ENCODE results near the gene C5orf47. TPM values are rescaled to one million over a fixed set of nuclear protein-coding genes. Genes with fewer than 3 reads are reported as not detected.

Gene C5orf47
- total RNA-seq, 4 donors from 2014 or later, result not detected

DNA sequence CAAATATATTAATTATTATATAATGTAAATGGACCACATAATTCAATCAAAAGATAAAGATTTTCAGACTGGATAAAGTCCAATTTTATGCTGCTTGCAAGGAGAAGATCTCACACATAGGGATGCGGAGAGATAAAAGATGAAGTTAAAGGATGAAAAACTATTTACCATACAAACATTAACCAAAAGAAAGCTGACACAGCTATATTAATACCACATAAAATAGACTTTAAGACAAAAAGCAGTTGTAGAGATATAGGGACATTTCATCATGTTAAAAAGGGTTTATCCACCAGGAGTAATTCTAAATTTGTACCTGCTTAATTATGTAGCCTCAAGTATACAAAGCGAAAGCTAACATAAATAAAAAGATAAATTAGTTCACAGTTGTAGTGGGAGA, 41.3 kb downstream of the C5orf47 start:
- WGBS, 2 donors, result 72% methylated on average over 2 of the region's 2 CpGs
- no peaks in the 10 kb centered on the region for H3K36me3 ChIP-seq
- intact Hi-C loops (cut with DNase I), result no loop called here
- H3K9me3 ChIP-seq, result peaks cover 0 to 19% (median 0%) of the 10 kb centered on the region in 3 donors
- no peaks in the 10 kb centered on the region for H3K4me1 ChIP-seq
- TF ChIP-seq, protein P1, sequence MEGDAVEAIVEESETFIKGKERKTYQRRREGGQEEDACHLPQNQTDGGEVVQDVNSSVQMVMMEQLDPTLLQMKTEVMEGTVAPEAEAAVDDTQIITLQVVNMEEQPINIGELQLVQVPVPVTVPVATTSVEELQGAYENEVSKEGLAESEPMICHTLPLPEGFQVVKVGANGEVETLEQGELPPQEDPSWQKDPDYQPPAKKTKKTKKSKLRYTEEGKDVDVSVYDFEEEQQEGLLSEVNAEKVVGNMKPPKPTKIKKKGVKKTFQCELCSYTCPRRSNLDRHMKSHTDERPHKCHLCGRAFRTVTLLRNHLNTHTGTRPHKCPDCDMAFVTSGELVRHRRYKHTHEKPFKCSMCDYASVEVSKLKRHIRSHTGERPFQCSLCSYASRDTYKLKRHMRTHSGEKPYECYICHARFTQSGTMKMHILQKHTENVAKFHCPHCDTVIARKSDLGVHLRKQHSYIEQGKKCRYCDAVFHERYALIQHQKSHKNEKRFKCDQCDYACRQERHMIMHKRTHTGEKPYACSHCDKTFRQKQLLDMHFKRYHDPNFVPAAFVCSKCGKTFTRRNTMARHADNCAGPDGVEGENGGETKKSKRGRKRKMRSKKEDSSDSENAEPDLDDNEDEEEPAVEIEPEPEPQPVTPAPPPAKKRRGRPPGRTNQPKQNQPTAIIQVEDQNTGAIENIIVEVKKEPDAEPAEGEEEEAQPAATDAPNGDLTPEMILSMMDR (IDR thresholded peaks at IDR 0.05), result no peak
- TF ChIP-seq POLR2A (IDR thresholded peaks at IDR 0.05), result no peak
- peaks cover 0 to 7% (median 0%) of the 10 kb centered on the region in 4 donors for H3K27me3 ChIP-seq
- no peak for DNase-seq
- H3K4me3 ChIP-seq, result no peak overlapping the region
- H3K27ac ChIP-seq, result no peak overlapping the region

DNA sequence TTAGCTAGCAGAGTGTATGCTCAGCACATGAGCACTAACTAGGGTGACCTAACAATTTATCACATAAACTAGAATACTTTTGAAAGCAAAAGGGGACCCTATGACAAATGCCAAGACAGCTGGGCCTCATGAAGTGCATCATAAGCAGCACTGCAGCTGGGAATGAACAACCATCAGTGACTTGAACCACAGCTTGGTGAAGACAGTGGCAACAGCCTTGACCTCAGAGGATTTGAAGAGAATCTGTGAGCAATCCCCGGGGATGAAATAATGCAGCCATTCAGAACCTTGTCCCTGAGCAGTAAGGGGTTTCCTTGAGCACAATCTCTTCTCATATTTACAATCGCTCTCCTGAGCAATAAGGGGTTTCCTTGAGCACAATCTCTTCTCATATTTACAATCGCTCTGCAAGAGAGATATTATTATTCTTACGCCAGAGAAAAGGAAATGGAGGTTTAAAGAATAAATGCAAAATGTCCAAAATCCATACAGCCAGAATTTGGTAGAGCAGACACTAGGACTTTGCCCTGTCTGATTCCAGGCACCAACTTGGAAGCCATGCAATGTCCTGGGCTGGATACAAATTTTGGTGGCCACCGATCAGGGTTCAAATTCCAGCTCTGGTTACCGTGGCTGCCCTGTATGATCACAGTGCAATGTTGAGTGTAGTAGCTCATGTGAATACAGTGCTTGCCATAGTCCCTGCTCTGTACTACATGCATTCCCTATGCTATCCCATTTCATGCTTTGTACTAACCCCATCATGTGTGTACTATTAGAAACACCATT, 55.7 kb downstream of the C5orf47 start:
- Histone ChIP-seq H3K4me3 (no peak overlapping the region), H3K27me3 (peaks cover 0 to 17% (median 0%) of the 10 kb centered on the region in 4 donors), H3K36me3 (no peaks in the 10 kb centered on the region), H3K9me3 (no peaks in the 10 kb centered on the region), H3K4me1 (no peaks in the 10 kb centered on the region), H3K27ac (no peak overlapping the region)
- TF ChIP-seq POLR2A (IDR thresholded peaks at IDR 0.05), result no peak
- TF ChIP-seq, protein P1 (IDR thresholded peaks at IDR 0.05), result no peak
- WGBS, 2 donors, result 77 to 83% methylated on average over 6 of the region's 6 CpGs
- no peak for DNase-seq
- intact Hi-C loops (cut with DNase I), result loop anchor here (5.0 kb wide), 1 partner anchor 268 kb away; no protein-coding TSS in a partner anchor

DNA sequence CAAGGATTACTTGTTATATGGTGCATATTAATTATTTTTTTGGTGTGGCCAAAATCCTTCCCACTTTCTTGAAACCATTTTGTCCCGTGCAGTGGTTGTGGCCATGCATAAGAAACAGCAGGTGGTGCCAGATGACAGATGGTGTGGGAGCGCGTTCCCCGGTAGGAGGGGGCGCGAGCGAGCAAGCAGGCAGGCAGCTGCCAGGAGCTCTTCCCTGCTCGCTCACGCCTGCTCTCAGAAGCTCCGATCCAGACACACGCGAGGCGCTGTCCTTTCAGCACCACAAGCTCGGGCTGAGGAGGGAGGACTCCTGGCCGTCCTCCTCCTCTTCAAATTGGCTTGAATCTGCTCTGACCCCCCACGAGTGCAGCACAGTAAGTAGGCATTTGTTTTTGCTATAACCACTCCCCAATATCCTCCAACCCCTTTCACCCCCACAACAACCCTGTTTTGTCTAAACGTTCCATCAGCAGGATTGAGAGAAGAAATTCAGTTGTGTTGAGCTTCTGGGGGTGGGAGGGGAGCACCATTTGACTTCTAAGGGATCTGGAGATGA, 56.6 kb downstream of the C5orf47 start, which contains the start of gene NSG2:
NSG2 (plus strand) TSS at position 237 of the 556 bp plus-strand sequence. CDS start 1,050 bp downstream, outside the sequence.
- Histone ChIP-seq H3K36me3 (no peaks in the 10 kb centered on the region), H3K4me1 (no peaks in the 10 kb centered on the region), H3K27ac (no peak within 1 kb of the TSS), H3K27me3 (peaks cover 0 to 15% (median 0%) of the 10 kb centered on the region in 4 donors), H3K4me3 (no peak within 1 kb of the TSS), H3K9me3 (no peaks in the 10 kb centered on the region)
- WGBS, 2 donors, result 4 to 6% methylated on average over 6 to 17 of the region's 17 CpGs
- intact Hi-C loops (cut with DNase I), result loop anchor here (5.0 kb wide), 1 partner anchor 267 kb away; no protein-coding TSS in a partner anchor
- TF ChIP-seq, protein P1 (IDR thresholded peaks at IDR 0.05), result peak; percentile 40 to 73 (median 52)
- no peak for TF ChIP-seq POLR2A (IDR thresholded peaks at IDR 0.05)
- peak; percentile 4 for DNase-seq

DNA sequence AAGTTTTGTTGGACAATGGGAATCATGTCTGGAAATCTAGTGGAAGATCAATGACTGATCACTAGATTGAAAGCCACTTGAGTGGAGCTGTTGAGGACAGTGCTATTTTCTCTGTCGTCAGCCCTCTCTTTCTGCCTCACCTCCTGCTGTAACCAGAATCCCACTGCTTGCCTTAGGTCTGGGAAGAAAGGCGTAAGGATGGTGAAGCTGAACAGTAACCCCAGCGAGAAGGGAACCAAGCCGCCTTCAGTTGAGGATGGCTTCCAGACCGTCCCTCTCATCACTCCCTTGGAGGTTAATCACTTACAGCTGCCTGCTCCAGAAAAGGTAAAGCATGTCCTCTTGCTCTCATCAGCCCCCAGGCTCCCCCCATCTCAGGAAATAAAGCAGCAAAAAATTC, 57.6 kb downstream of the C5orf47 start:
- no peak overlapping the region for H3K4me3 ChIP-seq
- WGBS, 2 donors, result 72% methylated on average over 5 of the region's 5 CpGs
- TF ChIP-seq, protein P1 (IDR thresholded peaks at IDR 0.05), result no peak
- no peak for TF ChIP-seq POLR2A (IDR thresholded peaks at IDR 0.05)
- H3K9me3 ChIP-seq, result no peaks in the 10 kb centered on the region
- no peak for DNase-seq
- no peaks in the 10 kb centered on the region for H3K36me3 ChIP-seq
- no peaks in the 10 kb centered on the region for H3K4me1 ChIP-seq
- H3K27ac ChIP-seq, result no peak overlapping the region
- H3K27me3 ChIP-seq, result peaks cover 0 to 6% (median 0%) of the 10 kb centered on the region in 4 donors
- intact Hi-C loops (cut with DNase I), result loop anchor here (5.0 kb wide), 1 partner anchor 266 kb away; no protein-coding TSS in a partner anchor

Measured in esophagus squamous epithelium (tissue), 5 donors.